HL-60 (cell line): Measurements from ENCODE around the gene CFAP161.

ENCODE experiments used
- POLR2AphosphoS5 ChIP-seq: IDR thresholded peaks from 2 replicates; pipeline ENCODE4 v1.6.1; 2012; ENCODE audit warnings: low read depth
- TF ChIP-seq, protein P1 (sequence below): IDR thresholded peaks from one replicate; pipeline ENCODE4 v1.5.1; 2011; ENCODE audit warnings: low read length, control low read depth, inconsistent platforms; ENCODE audit not compliant: insufficient read depth
- TF ChIP-seq, protein P2 (sequence below): IDR thresholded peaks from 2 replicates; pipeline ENCODE4 v1.6.1; 2012; ENCODE audit warnings: low read depth; ENCODE audit not compliant: insufficient replicate concordance

DNA sequence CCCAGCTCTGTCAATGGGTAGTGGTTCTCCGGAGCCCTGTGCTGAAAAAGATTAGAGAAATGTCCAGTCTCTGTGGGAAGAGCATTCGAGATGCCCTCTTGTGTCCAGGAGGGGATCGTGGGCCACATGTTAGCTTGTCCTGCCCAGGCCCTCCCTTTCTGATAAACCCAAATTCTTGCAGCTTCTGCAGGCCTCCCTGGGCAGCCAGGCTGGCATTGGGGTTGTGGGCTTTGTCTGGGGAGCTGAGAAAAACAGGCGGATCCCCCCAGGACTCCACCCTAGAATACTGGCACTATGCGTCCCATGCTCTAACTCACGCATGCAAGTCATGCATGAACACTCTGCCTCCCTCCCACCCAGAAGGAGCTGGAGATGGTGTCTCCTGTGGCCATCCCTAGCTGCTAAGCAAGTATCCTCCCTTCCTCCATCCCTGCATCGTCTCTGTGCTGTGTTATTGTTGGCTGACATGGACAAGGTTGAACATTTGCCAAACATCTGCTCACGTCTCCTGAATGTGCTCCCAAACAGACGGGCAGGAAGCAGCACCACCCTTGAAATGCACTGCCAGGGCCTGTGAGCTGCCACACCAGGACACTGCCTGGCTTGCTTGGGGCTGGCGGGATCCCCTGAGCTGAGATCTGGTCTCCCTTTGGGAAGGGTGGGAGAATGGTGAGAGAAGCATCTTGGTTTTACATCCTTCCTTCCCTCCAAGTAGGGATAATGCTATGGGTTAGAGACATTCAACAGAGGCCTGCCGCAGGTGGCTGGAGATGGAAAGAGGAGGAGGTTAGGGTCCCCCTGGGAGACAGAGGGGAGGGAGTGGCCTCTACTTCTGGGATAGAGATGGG lies 26.5 kb downstream of the CFAP161 start:
- TF ChIP-seq, protein P1, sequence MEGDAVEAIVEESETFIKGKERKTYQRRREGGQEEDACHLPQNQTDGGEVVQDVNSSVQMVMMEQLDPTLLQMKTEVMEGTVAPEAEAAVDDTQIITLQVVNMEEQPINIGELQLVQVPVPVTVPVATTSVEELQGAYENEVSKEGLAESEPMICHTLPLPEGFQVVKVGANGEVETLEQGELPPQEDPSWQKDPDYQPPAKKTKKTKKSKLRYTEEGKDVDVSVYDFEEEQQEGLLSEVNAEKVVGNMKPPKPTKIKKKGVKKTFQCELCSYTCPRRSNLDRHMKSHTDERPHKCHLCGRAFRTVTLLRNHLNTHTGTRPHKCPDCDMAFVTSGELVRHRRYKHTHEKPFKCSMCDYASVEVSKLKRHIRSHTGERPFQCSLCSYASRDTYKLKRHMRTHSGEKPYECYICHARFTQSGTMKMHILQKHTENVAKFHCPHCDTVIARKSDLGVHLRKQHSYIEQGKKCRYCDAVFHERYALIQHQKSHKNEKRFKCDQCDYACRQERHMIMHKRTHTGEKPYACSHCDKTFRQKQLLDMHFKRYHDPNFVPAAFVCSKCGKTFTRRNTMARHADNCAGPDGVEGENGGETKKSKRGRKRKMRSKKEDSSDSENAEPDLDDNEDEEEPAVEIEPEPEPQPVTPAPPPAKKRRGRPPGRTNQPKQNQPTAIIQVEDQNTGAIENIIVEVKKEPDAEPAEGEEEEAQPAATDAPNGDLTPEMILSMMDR = no peak
- no peak for TF ChIP-seq POLR2AphosphoS5
- TF ChIP-seq, protein P2, sequence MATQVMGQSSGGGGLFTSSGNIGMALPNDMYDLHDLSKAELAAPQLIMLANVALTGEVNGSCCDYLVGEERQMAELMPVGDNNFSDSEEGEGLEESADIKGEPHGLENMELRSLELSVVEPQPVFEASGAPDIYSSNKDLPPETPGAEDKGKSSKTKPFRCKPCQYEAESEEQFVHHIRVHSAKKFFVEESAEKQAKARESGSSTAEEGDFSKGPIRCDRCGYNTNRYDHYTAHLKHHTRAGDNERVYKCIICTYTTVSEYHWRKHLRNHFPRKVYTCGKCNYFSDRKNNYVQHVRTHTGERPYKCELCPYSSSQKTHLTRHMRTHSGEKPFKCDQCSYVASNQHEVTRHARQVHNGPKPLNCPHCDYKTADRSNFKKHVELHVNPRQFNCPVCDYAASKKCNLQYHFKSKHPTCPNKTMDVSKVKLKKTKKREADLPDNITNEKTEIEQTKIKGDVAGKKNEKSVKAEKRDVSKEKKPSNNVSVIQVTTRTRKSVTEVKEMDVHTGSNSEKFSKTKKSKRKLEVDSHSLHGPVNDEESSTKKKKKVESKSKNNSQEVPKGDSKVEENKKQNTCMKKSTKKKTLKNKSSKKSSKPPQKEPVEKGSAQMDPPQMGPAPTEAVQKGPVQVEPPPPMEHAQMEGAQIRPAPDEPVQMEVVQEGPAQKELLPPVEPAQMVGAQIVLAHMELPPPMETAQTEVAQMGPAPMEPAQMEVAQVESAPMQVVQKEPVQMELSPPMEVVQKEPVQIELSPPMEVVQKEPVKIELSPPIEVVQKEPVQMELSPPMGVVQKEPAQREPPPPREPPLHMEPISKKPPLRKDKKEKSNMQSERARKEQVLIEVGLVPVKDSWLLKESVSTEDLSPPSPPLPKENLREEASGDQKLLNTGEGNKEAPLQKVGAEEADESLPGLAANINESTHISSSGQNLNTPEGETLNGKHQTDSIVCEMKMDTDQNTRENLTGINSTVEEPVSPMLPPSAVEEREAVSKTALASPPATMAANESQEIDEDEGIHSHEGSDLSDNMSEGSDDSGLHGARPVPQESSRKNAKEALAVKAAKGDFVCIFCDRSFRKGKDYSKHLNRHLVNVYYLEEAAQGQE = no peak
